H54 (cell line): ENCODE measurements around the gene GHR.

Experiments
- DNase-seq: peaks from one replicate; pipeline ENCODE4 v3.0.0; 2011; ENCODE audit warnings: low spot score, mixed read lengths; ENCODE audit not compliant: insufficient read length
- FAIRE-seq: peaks from 3 replicates; lab custom pipeline; 2011; peaks lifted over from hg19 to GRCh38; lab: Jason Lieb, UNC
- POLR2A ChIP-seq: IDR thresholded peaks from 2 replicates; pipeline ENCODE4 v1.6.1; 2011; ENCODE audit warnings: low read depth, mild to moderate bottlenecking, low read length

The GHR gene

GRCh38 chr5:42423285-42424165, at the start of gene GHR:
TSS of gene GHR (plus strand) at chr5:42423439. CDS start at chr5:42565875, 142,436 bp downstream.
- DNase-seq (peak; percentile 89), FAIRE-seq (peak; percentile 93)
- peak; percentile 19; the same call in 1 of the 2 replicates for TF ChIP-seq POLR2A

- no peak for DNase-seq
- no peak for FAIRE-seq
- no peak for TF ChIP-seq POLR2A
Observed at GRCh38 chr5:42374679-42375273, 48.5 kb upstream of the GHR start.

- TF ChIP-seq POLR2A = no peak
- no peak for DNase-seq
- FAIRE-seq = no peak
Observed at GRCh38 chr5:42377496-42377895, 45.7 kb upstream of the GHR start.

- DNase-seq (no peak), FAIRE-seq (no peak)
- TF ChIP-seq POLR2A = no peak
Observed at GRCh38 chr5:42381973-42382372, 41.3 kb upstream of the GHR start.

GRCh38 chr5:42387563-42387962, 35.7 kb upstream of the GHR start:
- no peak for DNase-seq
- FAIRE-seq = no peak
- no peak for TF ChIP-seq POLR2A

DNA sequence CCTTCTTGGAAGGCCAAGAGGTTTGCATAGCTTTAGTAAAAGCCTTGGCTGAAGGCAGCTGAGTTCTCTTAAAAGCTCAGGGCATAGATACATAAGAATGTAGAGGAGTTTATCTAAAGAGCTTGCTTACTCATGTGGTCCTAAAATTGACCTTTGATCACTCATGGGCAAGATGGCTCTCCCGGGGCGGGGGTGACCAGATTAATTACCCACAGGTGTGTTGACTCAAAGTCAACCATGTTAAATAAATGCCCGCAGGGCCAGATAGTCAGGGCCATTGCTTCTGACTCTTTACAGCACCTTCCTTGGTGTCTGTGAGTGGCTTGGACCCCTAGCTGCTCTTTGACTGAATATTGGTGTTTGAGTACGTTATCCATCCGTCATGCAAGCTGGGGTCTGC, 33.1 kb upstream of the GHR start:
- no peak for DNase-seq
- TF ChIP-seq POLR2A = no peak
- no peak for FAIRE-seq

GRCh38 chr5:42392917-42393316, 30.3 kb upstream of the GHR start:
- no peak for TF ChIP-seq POLR2A
- no peak for FAIRE-seq
- DNase-seq = no peak

- no peak for TF ChIP-seq POLR2A
- FAIRE-seq (no peak), DNase-seq (no peak)
Observed at GRCh38 chr5:42396111-42396510, 27.1 kb upstream of the GHR start.

DNA sequence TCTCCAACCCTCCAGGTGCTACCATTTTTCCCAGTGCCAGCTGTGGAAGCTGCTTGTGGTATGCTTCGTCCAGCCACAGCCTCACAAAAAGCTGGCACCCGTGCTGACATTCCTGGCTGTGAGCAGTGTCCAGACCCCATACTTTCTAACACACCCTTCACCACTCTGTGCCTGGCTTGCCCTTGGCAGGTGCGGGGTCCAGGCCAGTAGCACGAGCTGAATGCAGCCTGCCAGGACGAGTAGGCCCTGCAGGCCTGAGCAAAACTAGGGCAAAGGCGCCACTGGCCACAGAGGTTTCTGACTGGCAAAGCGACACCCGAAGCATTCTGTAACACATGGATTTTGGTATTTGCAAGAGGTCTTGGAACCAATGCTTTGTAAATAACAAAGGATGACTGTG, 26.0 kb upstream of the GHR start:
- FAIRE-seq = no peak
- no peak for DNase-seq
- TF ChIP-seq POLR2A = no peak

GRCh38 chr5:42399702-42400101, 23.5 kb upstream of the GHR start:
- FAIRE-seq = no peak
- DNase-seq = no peak
- no peak for TF ChIP-seq POLR2A

GRCh38 chr5:42400474-42400873, 22.8 kb upstream of the GHR start:
- FAIRE-seq (no peak), DNase-seq (no peak)
- TF ChIP-seq POLR2A = no peak

DNA sequence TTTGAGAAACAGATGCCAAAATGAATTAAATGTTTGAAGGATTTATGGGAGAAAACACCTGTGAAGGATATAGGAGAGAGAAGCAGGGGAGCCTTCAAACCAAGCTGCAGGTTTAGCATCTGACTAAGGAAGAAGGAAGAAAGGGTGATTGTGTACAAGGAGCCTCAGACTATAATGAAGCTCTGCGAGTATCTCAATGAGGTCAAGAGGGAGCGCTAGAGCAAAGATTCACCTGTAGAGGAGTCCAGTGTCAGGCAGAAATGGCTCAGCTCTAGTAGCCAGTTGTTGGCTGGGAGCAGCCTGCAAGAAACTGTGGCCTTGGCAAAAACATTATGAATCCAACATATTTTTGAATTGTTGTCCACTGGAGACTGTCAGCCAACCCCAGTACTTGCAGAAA, 20.0 kb upstream of the GHR start:
- no peak for TF ChIP-seq POLR2A
- FAIRE-seq = no peak
- no peak for DNase-seq

GRCh38 chr5:42404366-42404765, 18.9 kb upstream of the GHR start:
- DNase-seq (no peak), FAIRE-seq (no peak)
- TF ChIP-seq POLR2A = no peak

DNA sequence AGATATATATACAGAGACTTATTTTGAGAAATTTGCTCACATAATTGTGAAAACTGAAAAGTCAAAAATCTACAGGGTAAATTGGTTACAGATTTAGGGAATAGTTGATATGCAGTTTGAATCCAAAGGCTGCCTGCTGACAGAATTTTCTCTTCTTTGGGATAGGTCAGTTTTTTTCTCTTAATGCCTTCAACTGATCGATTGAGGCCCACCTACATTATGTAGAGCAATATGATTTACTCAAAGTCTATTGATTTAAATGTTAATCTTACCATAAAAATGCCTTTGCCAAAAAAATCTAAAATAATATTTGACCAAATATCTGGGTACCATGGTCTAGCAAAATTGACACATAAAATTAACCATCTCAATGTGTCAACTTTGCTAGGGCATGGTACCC, 3.9 kb upstream of the GHR start:
- no peak for DNase-seq
- no peak for TF ChIP-seq POLR2A
- no peak for FAIRE-seq
